22Rv1 (cell line): ENCODE data around the gene MARCKSL1.
"Not testable (repeated sequence)": the region's sequence is repeated elsewhere in the genome, so short reads cannot be mapped to it uniquely, and the experiment has no call there.

Experiments used
- H3K27ac ChIP-seq: fragments of 450-650 bp; 2 replicates; pipeline ENCODE4 v1.5.1; 2017
- ZFX ChIP-seq: fragments of 450-650 bp; IDR thresholded peaks from 2 replicates; pipeline ENCODE4 v1.6.1; 2017; ENCODE audit warnings: antibody characterized with exemption, borderline replicate concordance
- TF ChIP-seq, protein P1 (sequence below): fragments of 450-650 bp; IDR thresholded peaks from 2 replicates; pipeline ENCODE4 v1.5.1; 2017; ENCODE audit warnings: mild to moderate bottlenecking

Gene MARCKSL1

DNA sequence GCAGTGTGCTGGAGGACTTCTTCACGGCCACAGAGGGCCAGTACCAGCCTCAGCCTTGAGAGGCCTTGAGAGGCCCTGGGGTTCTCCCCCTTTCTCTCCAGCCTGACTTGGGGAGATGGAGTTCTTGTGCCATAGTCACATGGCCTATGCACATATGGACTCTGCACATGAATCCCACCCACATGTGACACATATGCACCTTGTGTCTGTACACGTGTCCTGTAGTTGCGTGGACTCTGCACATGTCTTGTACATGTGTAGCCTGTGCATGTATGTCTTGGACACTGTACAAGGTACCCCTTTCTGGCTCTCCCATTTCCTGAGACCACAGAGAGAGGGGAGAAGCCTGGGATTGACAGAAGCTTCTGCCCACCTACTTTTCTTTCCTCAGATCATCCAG, 50.4 kb downstream of the MARCKSL1 start:
- TF ChIP-seq, protein P1, sequence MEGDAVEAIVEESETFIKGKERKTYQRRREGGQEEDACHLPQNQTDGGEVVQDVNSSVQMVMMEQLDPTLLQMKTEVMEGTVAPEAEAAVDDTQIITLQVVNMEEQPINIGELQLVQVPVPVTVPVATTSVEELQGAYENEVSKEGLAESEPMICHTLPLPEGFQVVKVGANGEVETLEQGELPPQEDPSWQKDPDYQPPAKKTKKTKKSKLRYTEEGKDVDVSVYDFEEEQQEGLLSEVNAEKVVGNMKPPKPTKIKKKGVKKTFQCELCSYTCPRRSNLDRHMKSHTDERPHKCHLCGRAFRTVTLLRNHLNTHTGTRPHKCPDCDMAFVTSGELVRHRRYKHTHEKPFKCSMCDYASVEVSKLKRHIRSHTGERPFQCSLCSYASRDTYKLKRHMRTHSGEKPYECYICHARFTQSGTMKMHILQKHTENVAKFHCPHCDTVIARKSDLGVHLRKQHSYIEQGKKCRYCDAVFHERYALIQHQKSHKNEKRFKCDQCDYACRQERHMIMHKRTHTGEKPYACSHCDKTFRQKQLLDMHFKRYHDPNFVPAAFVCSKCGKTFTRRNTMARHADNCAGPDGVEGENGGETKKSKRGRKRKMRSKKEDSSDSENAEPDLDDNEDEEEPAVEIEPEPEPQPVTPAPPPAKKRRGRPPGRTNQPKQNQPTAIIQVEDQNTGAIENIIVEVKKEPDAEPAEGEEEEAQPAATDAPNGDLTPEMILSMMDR, result no peak
- no peak for TF ChIP-seq ZFX
- H3K27ac ChIP-seq, result no peak overlapping the region

DNA sequence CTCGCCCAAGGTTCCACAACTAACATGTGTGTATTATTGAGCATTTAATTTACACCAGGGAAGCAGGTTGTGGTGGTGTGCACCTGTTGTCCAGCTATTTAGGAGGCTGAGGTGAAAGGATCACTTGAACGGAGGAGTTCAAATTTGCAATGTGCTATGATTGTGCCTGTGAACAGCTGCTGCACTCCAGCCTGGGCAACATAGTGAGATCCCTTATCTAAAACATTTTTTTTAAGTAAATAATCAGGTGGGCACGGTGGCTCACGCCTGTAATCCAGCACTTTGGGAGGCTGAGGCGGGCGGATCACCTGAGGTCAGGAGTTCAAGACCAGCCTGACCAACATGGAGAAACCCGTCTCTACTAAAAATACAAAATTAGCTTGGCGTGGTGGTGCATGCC, 51.3 kb downstream of the MARCKSL1 start:
- not testable (repeated sequence) for H3K27ac ChIP-seq
